K562 (cell line): Measurements from ENCODE around the gene PI16. TPM values are rescaled to one million over a fixed set of nuclear protein-coding genes. Genes with fewer than 3 reads are reported as not detected.
"Not testable (repeated sequence)": the region's sequence is repeated elsewhere in the genome, so short reads cannot be mapped to it uniquely, and the experiment has no call there.

Source experiments
- ATAC-seq: fragments of 200-7000 bp; cut with Tn5 transposase; 3 replicates; pipeline ENCODE4 v1.9.1; 2020; ENCODE audit warnings: moderate library complexity
- BruUV-seq: library from RNA; stranded (reverse); fragments of 400-500 nt; replicated peaks from 2 replicates; lab custom pipeline; 2021; lab: Mats Ljungman, UMichigan
- CTCF ChIA-PET: fragments of 300-600 bp; formaldehyde crosslinking; extraction: SDS; loops from one replicate; lab custom pipeline; 2021; ENCODE audit warnings: low intra/inter-chr PET ratio; lab: Yijun Ruan, JAX
- POLR2A ChIA-PET: fragments of 300-600, 350-650 bp; sonication (Branson Sonifier 250); formaldehyde crosslinking; extraction: SDS; loops from one replicate; lab custom pipeline; 2021; ENCODE audit warnings: antibody characterized with exemption, inconsistent platforms; lab: Yijun Ruan, JAX
- DNase-seq, 4 experiments: peaks; one replicate each; pipeline versions ENCODE4 v3.0.0 to v3.0.0-alpha.2; 2011 to 2018; ENCODE audit warnings: low spot score in 3 of 4, mixed read lengths in 3 of 4; ENCODE audit errors: extremely low read depth in 1 of 4
- FAIRE-seq: peaks from 2 replicates; lab custom pipeline; 2011; peaks lifted over from hg19 to GRCh38; lab: Jason Lieb, UNC
- H2AFZ ChIP-seq: 2 replicates; pipeline ENCODE4 v1.6.0; 2011; ENCODE audit warnings: low read depth, low read length, control low read depth, inconsistent platforms
- H3K27ac ChIP-seq: fragments of 200-600 bp; 3 replicates; pipeline ENCODE4 v1.8.0; 2011; ENCODE audit warnings: low read depth, mild to moderate bottlenecking, control low read depth, inconsistent platforms, low read length, moderate library complexity, mixed read lengths; ENCODE audit errors: extremely low read depth
- H3K27me3 ChIP-seq, 2 experiments: fragments of 300-600 bp in 1 of 2; 2 replicates in 1 of 2; 3 replicates in 1 of 2; pipeline versions ENCODE4 v1.6.0 to v1.8.0; 2011; ENCODE audit warnings: inconsistent platforms in 2 of 2, low read length in 2 of 2, mild to moderate bottlenecking in 1 of 2, mixed read lengths in 1 of 2, moderate library complexity in 1 of 2; ENCODE audit not compliant: control insufficient read depth in 2 of 2, insufficient read depth in 2 of 2
- H3K36me3 ChIP-seq: fragments of 300-600 bp; 3 replicates; pipeline ENCODE4 v1.8.0; 2011; ENCODE audit warnings: mild to moderate bottlenecking, low read length, inconsistent platforms; ENCODE audit not compliant: control insufficient read depth, insufficient read depth
- H3K4me1 ChIP-seq, 2 experiments: fragments of 200-600 bp in 1 of 2; replicated peaks in 1 of 2; 2 replicates in 1 of 2; 3 replicates in 1 of 2; pipeline versions ENCODE4 v1.5.1 to v1.8.0; 2011; ENCODE audit warnings: inconsistent platforms in 2 of 2, low read length in 2 of 2, mild to moderate bottlenecking in 1 of 2, mixed read lengths in 1 of 2, moderate library complexity in 1 of 2; ENCODE audit not compliant: control insufficient read depth in 2 of 2, insufficient read depth in 2 of 2
- H3K4me2 ChIP-seq: 2 replicates; pipeline ENCODE4 v1.6.1; 2011; ENCODE audit warnings: low read length, control low read depth, inconsistent platforms, mixed read lengths; ENCODE audit not compliant: insufficient read depth
- H3K4me3 ChIP-seq: fragments of 200-600 bp; sonication (generic), shearing (Covaris generic); 2 replicates; pipeline ENCODE4 v1.5.1; 2016; ENCODE audit warnings: control low read depth, inconsistent platforms
- H3K79me2 ChIP-seq: fragments of 200-600 bp; 3 replicates; pipeline ENCODE4 v1.8.0; 2011; ENCODE audit warnings: low read length, inconsistent platforms; ENCODE audit not compliant: control insufficient read depth, insufficient read depth
- H3K9ac ChIP-seq, 2 experiments: 2 replicates each; pipeline versions ENCODE4 v1.6.0 to v1.6.1; 2011; ENCODE audit warnings: low read depth in 2 of 2, low read length in 2 of 2, control low read depth in 1 of 2, inconsistent platforms in 1 of 2, mild to moderate bottlenecking in 1 of 2, mixed read lengths in 1 of 2; ENCODE audit not compliant: insufficient read depth in 1 of 2
- H3K9me1 ChIP-seq: one replicate; pipeline ENCODE4 v1.6.0; 2011; ENCODE audit warnings: inconsistent platforms, mild to moderate bottlenecking, low read length, moderate library complexity; ENCODE audit not compliant: control insufficient read depth, insufficient read depth
- H3K9me3 ChIP-seq: replicated peaks from 2 replicates; pipeline ENCODE4 v1.5.1; 2011; ENCODE audit warnings: low read depth, low read length, inconsistent platforms; ENCODE audit not compliant: control insufficient read depth, insufficient read depth
- H4K20me1 ChIP-seq: replicated peaks from 2 replicates; pipeline ENCODE4 v1.6.1; 2011; ENCODE audit warnings: low read length, inconsistent platforms, mixed read lengths; ENCODE audit not compliant: control insufficient read depth, insufficient read depth
- CBX2 ChIP-seq: fragments of 200-600 bp; sonication (generic); IDR thresholded peaks from one replicate; pipeline ENCODE4 v1.6.1; 2012; ENCODE audit warnings: mild to moderate bottlenecking, low read length, inconsistent platforms; ENCODE audit not compliant: insufficient read depth, poor library complexity, severe bottlenecking
- CBX8 ChIP-seq: fragments of 200-600 bp; sonication (generic); IDR thresholded peaks from 2 replicates; pipeline ENCODE4 v1.6.1; 2012; ENCODE audit warnings: borderline replicate concordance, mixed run types, low read depth, mild to moderate bottlenecking, moderate library complexity, mixed read lengths, low read length, control low read depth, inconsistent platforms; ENCODE audit not compliant: poor library complexity, severe bottlenecking; ENCODE audit errors: extremely low read depth
- NFATC3 ChIP-seq: fragments of 450-650 bp; IDR thresholded peaks from 2 replicates; pipeline ENCODE4 v1.6.1; 2017; ENCODE audit warnings: mild to moderate bottlenecking
- ZKSCAN1 ChIP-seq: fragments of 150-350 bp; IDR thresholded peaks from 2 replicates; pipeline ENCODE4 v1.6.1; 2016; ENCODE audit warnings: low read depth, low read length
- WGBS: fragments of 100-300 bp; shearing (Covaris generic); methylation state at CpG from one replicate; pipeline ENCODE4 v1.1.6; 2016; ENCODE audit warnings: low coverage, mixed read lengths; ENCODE audit not compliant: insufficient coverage; ENCODE audit errors: missing lambda C conversion rate; 5-methylcytosine and 5-hydroxymethylcytosine counted together
- in situ Hi-C: fragments of 300-500 bp; cut with MboI; formaldehyde crosslinking; loops from 4 replicates; pipeline ENCODE4 v1.15.0; 2018; ENCODE audit warnings: inconsistent platforms, mixed read lengths
- intact Hi-C: fragments of 100-400 bp; cut with micrococcal nuclease; formaldehyde crosslinking; loops from 2 replicates; pipeline ENCODE4 v1.14.2; 2022
- polyA plus RNA-seq, 8 experiments: library from polyadenylated mRNA; depleted of rRNA in 4 of 8; stranded (reverse) in 5 of 8; unstranded in 3 of 8; fragments of >200 nt; fragmentation: Nextera tagmentation in 2 of 8; fragmentation: Illumina TruSeq in 1 of 8; extraction: Ambion mirVana in 2 of 8; extraction: Trizol in 1 of 8; gene quantifications; 2 replicates each; pipeline versions ENCODE4 v1.2.1 to v1.2.3, GENCODE V29; 2011 to 2014; ENCODE audit warnings: inconsistent platforms in 1 of 8, missing spikeins in 1 of 8
- total RNA-seq, 7 experiments: library from RNA; depleted of rRNA in 6 of 7; stranded (reverse); fragments of >200 nt in 6 of 7; fragmentation: Illumina TruSeq in 2 of 7; extraction: Trizol in 2 of 7; gene quantifications; 2 replicates each; pipeline versions ENCODE4 v1.2.1 to v1.2.3, GENCODE V29; 2011 to 2021; ENCODE audit warnings: low replicate concordance in 1 of 7

PI16 gene
- total and polyA plus RNA-seq, 9 of the 15 experiments (the other 6 are each of a cell fraction or from before 2014, with no cell fraction given) = 0.06 to 0.18 TPM; not detected in 7

- ATAC-seq, POLR2A ChIA-PET, H2AFZ ChIP-seq, H4K20me1 ChIP-seq, FAIRE-seq, DNase-seq, H3K4me2 ChIP-seq, BruUV-seq, H3K27ac ChIP-seq, H3K9me3 ChIP-seq, H3K4me1 ChIP-seq, intact Hi-C loops, H3K4me3 ChIP-seq, in situ Hi-C loops, H3K36me3 ChIP-seq, H3K9me1 ChIP-seq, CTCF ChIA-PET, H3K9ac ChIP-seq, H3K79me2 ChIP-seq: not testable (repeated sequence)
- H3K27me3 ChIP-seq = peaks cover 19 to 55% of the 10 kb centered on the region in 2 experiments
- TF ChIP-seq CBX2 = peak; percentile 82
- TF ChIP-seq CBX8 = peak; percentile 30
- 16% methylated on average over 9 of the region's 9 CpGs for WGBS
These were observed 5.5 kb upstream of the PI16 start for GRCh38 chr6:36949076-36949475.

- no peaks in the 10 kb centered on the region for H3K36me3 ChIP-seq
- no peaks in the 10 kb centered on the region for H3K9me3 ChIP-seq
- no TSS peak for BruUV-seq
- peaks cover 14% of the 10 kb centered on the region for H4K20me1 ChIP-seq
- peaks cover 15 to 51% of the 10 kb centered on the region in 2 experiments; a peak in 4 of 5 replicates for H3K27me3 ChIP-seq
- DNase-seq (no peak), FAIRE-seq (no peak), ATAC-seq (no peak)
- no peaks in the 10 kb centered on the region for H3K9me1 ChIP-seq
- H3K4me2 ChIP-seq = no peak overlapping the region
- intact Hi-C loops = no loop called here
- no peaks in the 10 kb centered on the region for H3K79me2 ChIP-seq
- H3K4me1 ChIP-seq = peaks cover 3 to 4% of the 10 kb centered on the region in 2 experiments; a peak in 2 of 5 replicates
- ChIA-PET CTCF (no interaction called here), POLR2A (interaction anchor here (0.6 kb wide), 1 partner anchor 134 kb away, joined by 3 read pairs; no protein-coding TSS in a partner anchor)
- TF ChIP-seq ZKSCAN1 = no peak
- TF ChIP-seq NFATC3 = no peak
- H2AFZ ChIP-seq = no peak overlapping the region
- no peak overlapping the region for H3K27ac ChIP-seq
- in situ Hi-C loops = no loop called here
- 0% methylated on average over 3 of the region's 3 CpGs for WGBS
- no peak overlapping the region for H3K9ac ChIP-seq
- no peak overlapping the region for H3K4me3 ChIP-seq
These were observed 4.9 kb upstream of the PI16 start for GRCh38 chr6:36949636-36950035.
